HEK293 (cell line): ENCODE measurements around the gene CCDC30.

ENCODE experiments used
- CTCF ChIA-PET: fragments of 350-600 bp; formaldehyde crosslinking; extraction: SDS; loops from one replicate; lab custom pipeline; 2021; ENCODE audit warnings: antibody characterized with exemption; lab: Yijun Ruan, JAX
- POLR2A ChIA-PET: fragments of 300-600 bp; formaldehyde crosslinking; extraction: SDS; loops from one replicate; lab custom pipeline; 2020; ENCODE audit warnings: antibody characterized with exemption, inconsistent platforms; lab: Yijun Ruan, JAX
- H3K27ac ChIP-seq: fragments of 200-500 bp; sonication (Bioruptor generic); 2 replicates; pipeline ENCODE4 v1.5.1; 2014; ENCODE audit warnings: low read depth, low read length, control low read depth, inconsistent platforms; ENCODE audit errors: extremely low read depth
- H3K36me3 ChIP-seq, 2 experiments: fragments of 200-500 bp in 1 of 2; sonication (Bioruptor generic) in 1 of 2; 1 replicate in 1 of 2; 2 replicates in 1 of 2; pipeline ENCODE4 v1.5.1; 2014 to 2017; ENCODE audit warnings: inconsistent platforms in 2 of 2, low read length in 2 of 2; ENCODE audit not compliant: control insufficient read depth in 2 of 2, insufficient read depth in 1 of 2
- H3K4me1 ChIP-seq: fragments of 200-500 bp; sonication (Bioruptor generic); 2 replicates; pipeline ENCODE4 v1.5.1; 2014; ENCODE audit warnings: mild to moderate bottlenecking, low read length, inconsistent platforms; ENCODE audit not compliant: control insufficient read depth, insufficient read depth
- H3K4me3 ChIP-seq: 2 replicates; pipeline ENCODE4 v1.5.1; 2011; ENCODE audit warnings: low read depth, mild to moderate bottlenecking, control low read depth, low read length, moderate library complexity
- H3K9me3 ChIP-seq: fragments of 200-500 bp; sonication (Bioruptor generic); 2 replicates; pipeline ENCODE4 v1.5.1; 2014; ENCODE audit warnings: low read depth, low read length, inconsistent platforms; ENCODE audit not compliant: control insufficient read depth, insufficient read depth
- FEZF1 ChIP-seq: fragments of 450-650 bp; formaldehyde crosslinking; IDR thresholded peaks from 2 replicates; pipeline ENCODE4 v1.5.1; 2016; ENCODE audit warnings: missing biosample characterization, missing genetic modification characterization
- GFI1B ChIP-seq: fragments of 450-650 bp; formaldehyde crosslinking; IDR thresholded peaks from 2 replicates; pipeline ENCODE4 v1.5.1; 2016; ENCODE audit warnings: missing biosample characterization, missing genetic modification characterization
- SALL2 ChIP-seq: fragments of 450-650 bp; formaldehyde crosslinking; IDR thresholded peaks from 2 replicates; pipeline ENCODE4 v1.5.0; 2017; ENCODE audit warnings: missing biosample characterization, mild to moderate bottlenecking, missing genetic modification characterization, borderline replicate concordance
- ZFP69B ChIP-seq: fragments of 450-650 bp; formaldehyde crosslinking; IDR thresholded peaks from 2 replicates; pipeline ENCODE4 v1.5.1; 2016; ENCODE audit warnings: missing biosample characterization, missing genetic modification characterization
- ZNF138 ChIP-seq: fragments of 450-650 bp; formaldehyde crosslinking; IDR thresholded peaks from 2 replicates; pipeline ENCODE4 v1.5.1; 2016; ENCODE audit warnings: missing biosample characterization, missing genetic modification characterization, borderline replicate concordance
- ZNF146 ChIP-seq: fragments of 450-650 bp; formaldehyde crosslinking; IDR thresholded peaks from 2 replicates; pipeline ENCODE4 v1.5.1; 2016; ENCODE audit warnings: missing biosample characterization, missing genetic modification characterization
- ZNF175 ChIP-seq: fragments of 450-650 bp; formaldehyde crosslinking; IDR thresholded peaks from 2 replicates; pipeline ENCODE4 v1.5.1; 2016; ENCODE audit warnings: missing biosample characterization, missing genetic modification characterization
- ZNF2 ChIP-seq: fragments of 450-650 bp; formaldehyde crosslinking; IDR thresholded peaks from 2 replicates; pipeline ENCODE4 v1.5.1; 2016; ENCODE audit warnings: missing biosample characterization, missing genetic modification characterization
- ZNF223 ChIP-seq: fragments of 450-650 bp; formaldehyde crosslinking; IDR thresholded peaks from 2 replicates; pipeline ENCODE4 v1.5.1; 2016; ENCODE audit warnings: missing biosample characterization, missing genetic modification characterization
- ZNF302 ChIP-seq: fragments of 450-650 bp; formaldehyde crosslinking; IDR thresholded peaks from 2 replicates; pipeline ENCODE4 v1.5.1; 2016; ENCODE audit warnings: missing biosample characterization, missing genetic modification characterization, low read depth
- ZNF324 ChIP-seq: fragments of 450-650 bp; formaldehyde crosslinking; IDR thresholded peaks from 2 replicates; pipeline ENCODE4 v1.5.1; 2016; ENCODE audit warnings: missing biosample characterization, missing genetic modification characterization
- ZNF571 ChIP-seq: fragments of 450-650 bp; formaldehyde crosslinking; IDR thresholded peaks from 2 replicates; pipeline ENCODE4 v1.5.0; 2017; ENCODE audit warnings: missing biosample characterization, missing genetic modification characterization
- ZNF670 ChIP-seq: fragments of 450-650 bp; formaldehyde crosslinking; IDR thresholded peaks from 2 replicates; pipeline ENCODE4 v1.5.1; 2016; ENCODE audit warnings: missing biosample characterization, missing genetic modification characterization, low read depth
- ZNF701 ChIP-seq: fragments of 450-650 bp; formaldehyde crosslinking; IDR thresholded peaks from 2 replicates; pipeline ENCODE4 v1.5.1; 2016; ENCODE audit warnings: missing biosample characterization, missing genetic modification characterization
- ZNF843 ChIP-seq: fragments of 450-650 bp; formaldehyde crosslinking; IDR thresholded peaks from 2 replicates; pipeline ENCODE4 v1.5.1; 2016; ENCODE audit warnings: missing biosample characterization, missing genetic modification characterization
- TF ChIP-seq, protein P1 (sequence below): fragments of 450-650 bp; formaldehyde crosslinking; IDR thresholded peaks from 2 replicates; pipeline ENCODE4 v1.5.1; 2016; ENCODE audit warnings: missing biosample characterization, missing genetic modification characterization, borderline replicate concordance
- TF ChIP-seq, protein P2 (sequence below): fragments of 450-650 bp; formaldehyde crosslinking; IDR thresholded peaks from 2 replicates; pipeline ENCODE4; 2016; ENCODE audit warnings: missing biosample characterization, missing genetic modification characterization
- TF ChIP-seq, protein P3 (sequence below): fragments of 450-650 bp; formaldehyde crosslinking; IDR thresholded peaks from 2 replicates; pipeline ENCODE4 v1.5.1; 2017; ENCODE audit warnings: missing biosample characterization, missing genetic modification characterization
- TF ChIP-seq, protein P4 (sequence below): fragments of 450-650 bp; formaldehyde crosslinking; IDR thresholded peaks from 2 replicates; pipeline ENCODE4 v1.5.1; 2016; ENCODE audit warnings: missing biosample characterization, missing genetic modification characterization

Gene CCDC30

DNA sequence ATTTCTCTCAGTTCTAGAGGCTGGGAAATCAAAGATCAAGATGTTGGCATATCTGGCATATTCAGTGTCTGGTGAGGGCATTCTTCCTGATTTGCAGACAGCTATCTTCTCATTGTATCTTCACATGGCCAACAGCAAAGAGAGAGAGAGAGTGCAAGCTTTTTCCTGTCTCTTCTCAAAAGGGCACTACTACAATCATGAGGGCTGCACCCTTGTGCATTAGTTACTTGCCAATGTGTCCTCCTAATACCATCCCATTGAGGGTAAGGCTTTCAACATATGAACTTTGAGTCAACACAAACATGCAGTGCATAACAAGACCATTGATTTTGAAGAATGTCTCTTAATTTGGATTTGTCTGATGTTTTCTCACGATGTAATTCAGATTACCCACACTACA, 78.0 kb downstream of the CCDC30 start:
- Histone ChIP-seq H3K36me3 (no peaks in the 10 kb centered on the region), H3K4me1 (no peaks in the 10 kb centered on the region), H3K27ac (no peak overlapping the region), H3K9me3 (no peaks in the 10 kb centered on the region), H3K4me3 (no peak overlapping the region)
- ChIA-PET CTCF (no interaction called here), POLR2A (no interaction called here)
- no peak for TF ChIP-seq SALL2
- TF ChIP-seq ZNF2 = no peak
- TF ChIP-seq ZNF138 = no peak
- no peak for TF ChIP-seq ZNF670 (tag by site-specific recombination)
- no peak for TF ChIP-seq ZNF843 (tag by site-specific recombination)
- no peak for TF ChIP-seq ZNF302 (tag by site-specific recombination)
- TF ChIP-seq ZNF223 (tag by site-specific recombination) = no peak
- TF ChIP-seq, protein P1, sequence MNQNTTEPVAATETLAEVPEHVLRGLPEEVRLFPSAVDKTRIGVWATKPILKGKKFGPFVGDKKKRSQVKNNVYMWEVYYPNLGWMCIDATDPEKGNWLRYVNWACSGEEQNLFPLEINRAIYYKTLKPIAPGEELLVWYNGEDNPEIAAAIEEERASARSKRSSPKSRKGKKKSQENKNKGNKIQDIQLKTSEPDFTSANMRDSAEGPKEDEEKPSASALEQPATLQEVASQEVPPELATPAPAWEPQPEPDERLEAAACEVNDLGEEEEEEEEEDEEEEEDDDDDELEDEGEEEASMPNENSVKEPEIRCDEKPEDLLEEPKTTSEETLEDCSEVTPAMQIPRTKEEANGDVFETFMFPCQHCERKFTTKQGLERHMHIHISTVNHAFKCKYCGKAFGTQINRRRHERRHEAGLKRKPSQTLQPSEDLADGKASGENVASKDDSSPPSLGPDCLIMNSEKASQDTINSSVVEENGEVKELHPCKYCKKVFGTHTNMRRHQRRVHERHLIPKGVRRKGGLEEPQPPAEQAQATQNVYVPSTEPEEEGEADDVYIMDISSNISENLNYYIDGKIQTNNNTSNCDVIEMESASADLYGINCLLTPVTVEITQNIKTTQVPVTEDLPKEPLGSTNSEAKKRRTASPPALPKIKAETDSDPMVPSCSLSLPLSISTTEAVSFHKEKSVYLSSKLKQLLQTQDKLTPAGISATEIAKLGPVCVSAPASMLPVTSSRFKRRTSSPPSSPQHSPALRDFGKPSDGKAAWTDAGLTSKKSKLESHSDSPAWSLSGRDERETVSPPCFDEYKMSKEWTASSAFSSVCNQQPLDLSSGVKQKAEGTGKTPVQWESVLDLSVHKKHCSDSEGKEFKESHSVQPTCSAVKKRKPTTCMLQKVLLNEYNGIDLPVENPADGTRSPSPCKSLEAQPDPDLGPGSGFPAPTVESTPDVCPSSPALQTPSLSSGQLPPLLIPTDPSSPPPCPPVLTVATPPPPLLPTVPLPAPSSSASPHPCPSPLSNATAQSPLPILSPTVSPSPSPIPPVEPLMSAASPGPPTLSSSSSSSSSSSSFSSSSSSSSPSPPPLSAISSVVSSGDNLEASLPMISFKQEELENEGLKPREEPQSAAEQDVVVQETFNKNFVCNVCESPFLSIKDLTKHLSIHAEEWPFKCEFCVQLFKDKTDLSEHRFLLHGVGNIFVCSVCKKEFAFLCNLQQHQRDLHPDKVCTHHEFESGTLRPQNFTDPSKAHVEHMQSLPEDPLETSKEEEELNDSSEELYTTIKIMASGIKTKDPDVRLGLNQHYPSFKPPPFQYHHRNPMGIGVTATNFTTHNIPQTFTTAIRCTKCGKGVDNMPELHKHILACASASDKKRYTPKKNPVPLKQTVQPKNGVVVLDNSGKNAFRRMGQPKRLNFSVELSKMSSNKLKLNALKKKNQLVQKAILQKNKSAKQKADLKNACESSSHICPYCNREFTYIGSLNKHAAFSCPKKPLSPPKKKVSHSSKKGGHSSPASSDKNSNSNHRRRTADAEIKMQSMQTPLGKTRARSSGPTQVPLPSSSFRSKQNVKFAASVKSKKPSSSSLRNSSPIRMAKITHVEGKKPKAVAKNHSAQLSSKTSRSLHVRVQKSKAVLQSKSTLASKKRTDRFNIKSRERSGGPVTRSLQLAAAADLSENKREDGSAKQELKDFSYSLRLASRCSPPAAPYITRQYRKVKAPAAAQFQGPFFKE = no peak
- TF ChIP-seq, protein P2, sequence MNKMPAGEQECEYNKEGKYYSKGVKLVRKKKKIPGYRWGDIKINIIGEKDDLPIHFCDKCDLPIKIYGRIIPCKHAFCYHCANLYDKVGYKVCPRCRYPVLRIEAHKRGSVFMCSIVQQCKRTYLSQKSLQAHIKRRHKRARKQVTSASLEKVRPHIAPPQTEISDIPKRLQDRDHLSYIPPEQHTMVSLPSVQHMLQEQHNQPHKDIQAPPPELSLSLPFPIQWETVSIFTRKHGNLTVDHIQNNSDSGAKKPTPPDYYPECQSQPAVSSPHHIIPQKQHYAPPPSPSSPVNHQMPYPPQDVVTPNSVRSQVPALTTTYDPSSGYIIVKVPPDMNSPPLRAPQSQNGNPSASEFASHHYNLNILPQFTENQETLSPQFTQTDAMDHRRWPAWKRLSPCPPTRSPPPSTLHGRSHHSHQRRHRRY (tag by site-specific recombination) = no peak
- no peak for TF ChIP-seq ZNF571 (tag by site-specific recombination)

DNA sequence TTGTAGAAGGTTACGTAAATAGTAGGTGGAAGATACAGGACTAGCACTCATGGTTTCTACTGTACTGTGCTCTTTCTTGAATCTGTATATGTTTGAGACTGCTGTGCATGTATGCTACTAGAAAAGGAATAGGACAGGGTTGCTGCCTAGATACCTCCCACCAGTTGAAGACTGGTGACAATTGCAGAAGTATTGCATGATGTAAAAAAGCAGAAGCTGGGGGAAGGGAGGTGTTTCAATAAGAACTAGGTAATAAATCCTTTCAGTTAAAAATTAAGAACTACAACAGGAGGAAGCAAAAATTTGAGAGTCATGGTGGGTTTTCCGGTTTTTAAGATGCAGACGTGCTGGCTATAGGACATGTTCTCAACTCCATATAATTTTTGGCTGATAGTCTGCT, 88.1 kb downstream of the CCDC30 start:
- H3K9me3 ChIP-seq = no peaks in the 10 kb centered on the region
- no peaks in the 10 kb centered on the region for H3K4me1 ChIP-seq
- ChIA-PET CTCF (no interaction called here), POLR2A (no interaction called here)
- no peak overlapping the region for H3K27ac ChIP-seq
- H3K36me3 ChIP-seq = no peaks in the 10 kb centered on the region
- H3K4me3 ChIP-seq = no peak overlapping the region
- TF ChIP-seq, protein P3, sequence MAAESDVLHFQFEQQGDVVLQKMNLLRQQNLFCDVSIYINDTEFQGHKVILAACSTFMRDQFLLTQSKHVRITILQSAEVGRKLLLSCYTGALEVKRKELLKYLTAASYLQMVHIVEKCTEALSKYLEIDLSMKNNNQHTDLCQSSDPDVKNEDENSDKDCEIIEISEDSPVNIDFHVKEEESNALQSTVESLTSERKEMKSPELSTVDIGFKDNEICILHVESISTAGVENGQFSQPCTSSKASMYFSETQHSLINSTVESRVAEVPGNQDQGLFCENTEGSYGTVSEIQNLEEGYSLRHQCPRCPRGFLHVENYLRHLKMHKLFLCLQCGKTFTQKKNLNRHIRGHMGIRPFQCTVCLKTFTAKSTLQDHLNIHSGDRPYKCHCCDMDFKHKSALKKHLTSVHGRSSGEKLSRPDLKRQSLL (tag by site-specific recombination) = no peak
- TF ChIP-seq, protein P4, sequence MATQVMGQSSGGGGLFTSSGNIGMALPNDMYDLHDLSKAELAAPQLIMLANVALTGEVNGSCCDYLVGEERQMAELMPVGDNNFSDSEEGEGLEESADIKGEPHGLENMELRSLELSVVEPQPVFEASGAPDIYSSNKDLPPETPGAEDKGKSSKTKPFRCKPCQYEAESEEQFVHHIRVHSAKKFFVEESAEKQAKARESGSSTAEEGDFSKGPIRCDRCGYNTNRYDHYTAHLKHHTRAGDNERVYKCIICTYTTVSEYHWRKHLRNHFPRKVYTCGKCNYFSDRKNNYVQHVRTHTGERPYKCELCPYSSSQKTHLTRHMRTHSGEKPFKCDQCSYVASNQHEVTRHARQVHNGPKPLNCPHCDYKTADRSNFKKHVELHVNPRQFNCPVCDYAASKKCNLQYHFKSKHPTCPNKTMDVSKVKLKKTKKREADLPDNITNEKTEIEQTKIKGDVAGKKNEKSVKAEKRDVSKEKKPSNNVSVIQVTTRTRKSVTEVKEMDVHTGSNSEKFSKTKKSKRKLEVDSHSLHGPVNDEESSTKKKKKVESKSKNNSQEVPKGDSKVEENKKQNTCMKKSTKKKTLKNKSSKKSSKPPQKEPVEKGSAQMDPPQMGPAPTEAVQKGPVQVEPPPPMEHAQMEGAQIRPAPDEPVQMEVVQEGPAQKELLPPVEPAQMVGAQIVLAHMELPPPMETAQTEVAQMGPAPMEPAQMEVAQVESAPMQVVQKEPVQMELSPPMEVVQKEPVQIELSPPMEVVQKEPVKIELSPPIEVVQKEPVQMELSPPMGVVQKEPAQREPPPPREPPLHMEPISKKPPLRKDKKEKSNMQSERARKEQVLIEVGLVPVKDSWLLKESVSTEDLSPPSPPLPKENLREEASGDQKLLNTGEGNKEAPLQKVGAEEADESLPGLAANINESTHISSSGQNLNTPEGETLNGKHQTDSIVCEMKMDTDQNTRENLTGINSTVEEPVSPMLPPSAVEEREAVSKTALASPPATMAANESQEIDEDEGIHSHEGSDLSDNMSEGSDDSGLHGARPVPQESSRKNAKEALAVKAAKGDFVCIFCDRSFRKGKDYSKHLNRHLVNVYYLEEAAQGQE (tag by site-specific recombination) = no peak
- TF ChIP-seq FEZF1 (no peak), GFI1B (tag by site-specific recombination) (no peak), ZNF701 (no peak), ZFP69B (no peak), ZNF223 (tag by site-specific recombination) (no peak), ZNF324 (no peak), ZNF146 (tag by site-specific recombination) (no peak), ZNF175 (tag by site-specific recombination) (no peak)
